Effector CD8-positive, alpha-beta T cell (primary cell): ENCODE results near the gene NPBWR2.
"Not testable (repeated sequence)": the region's sequence is repeated elsewhere in the genome, so short reads cannot be mapped to it uniquely, and the experiment has no call there.

Experiments used
- DNase-seq: peaks from one replicate; lab custom pipeline; 2025; lab: John Stamatoyannopoulos, UW

The NPBWR2 gene

GRCh38 chr20:64143018-64143801, 35.8 kb upstream of the NPBWR2 start:
- DNase-seq: no peak

GRCh38 chr20:64142590-64142989, 35.2 kb upstream of the NPBWR2 start:
- DNase-seq: no peak

- DNase-seq: no peak
Observed at GRCh38 chr20:64140956-64141355, 33.6 kb upstream of the NPBWR2 start.

- no peak for DNase-seq
Observed at GRCh38 chr20:64140061-64140931, 32.9 kb upstream of the NPBWR2 start.

GRCh38 chr20:64139199-64140060, 32.1 kb upstream of the NPBWR2 start:
- DNase-seq: no peak

- DNase-seq: no peak
Observed at GRCh38 chr20:64138276-64138815, 31.0 kb upstream of the NPBWR2 start.

- DNase-seq: no peak
Observed at GRCh38 chr20:64137598-64138031, 30.2 kb upstream of the NPBWR2 start.

GRCh38 chr20:64136004-64136710, 28.8 kb upstream of the NPBWR2 start:
- no peak for DNase-seq

GRCh38 chr20:64134744-64135143, 27.4 kb upstream of the NPBWR2 start:
- DNase-seq: not testable (repeated sequence)

- DNase-seq: no peak
Observed at GRCh38 chr20:64133951-64134407, 26.6 kb upstream of the NPBWR2 start.

GRCh38 chr20:64131406-64131805, 24.0 kb upstream of the NPBWR2 start:
- DNase-seq: no peak

GRCh38 chr20:64130876-64131275, 23.5 kb upstream of the NPBWR2 start:
- DNase-seq: no peak

GRCh38 chr20:64130271-64130670, 22.9 kb upstream of the NPBWR2 start:
- no peak for DNase-seq

- DNase-seq: no peak
Observed at GRCh38 chr20:64129146-64129782, 21.9 kb upstream of the NPBWR2 start.

- not testable (repeated sequence) for DNase-seq
Observed at GRCh38 chr20:64123517-64123916, 16.2 kb upstream of the NPBWR2 start.

- not testable (repeated sequence) for DNase-seq
Observed at GRCh38 chr20:64122927-64123326, 15.6 kb upstream of the NPBWR2 start.

- DNase-seq: no peak
Observed at GRCh38 chr20:64121586-64121985, 14.2 kb upstream of the NPBWR2 start.

GRCh38 chr20:64119681-64120341, 12.4 kb upstream of the NPBWR2 start:
- DNase-seq: no peak

- DNase-seq: no peak
Observed at GRCh38 chr20:64119301-64119680, 11.9 kb upstream of the NPBWR2 start.

- not testable (repeated sequence) for DNase-seq
Observed at GRCh38 chr20:64117432-64117777, 10.0 kb upstream of the NPBWR2 start.
